GM23338 (cell line): ENCODE measurements around the gene ASB3.

Source experiments
- CREB1 ChIP-seq: fragments of 250-450 bp; sonication (Bioruptor Pico); IDR thresholded peaks from 2 replicates; pipeline ENCODE4 v1.5.0; 2020; ENCODE audit warnings: low read depth, mild to moderate bottlenecking, moderate library complexity
- CTCF ChIP-seq, 2 experiments: fragments of 200-600 bp in 1 of 2; sonication (generic) in 1 of 2; conservative IDR thresholded peaks; 2 replicates each; pipeline versions ENCODE4 v1.5.1 to v1.6.1; 2016 to 2017; ENCODE audit warnings: antibody characterized with exemption in 2 of 2, low read depth in 2 of 2, mild to moderate bottlenecking in 2 of 2, moderate library complexity in 1 of 2
- EZH2 ChIP-seq: fragments of 200-600 bp; sonication (generic); IDR thresholded peaks from one replicate; pipeline ENCODE4 v1.8.0; 2017; ENCODE audit warnings: antibody characterized with exemption, mild to moderate bottlenecking, low read depth; ENCODE audit not compliant: unreplicated experiment
- EZH2phosphoT487 ChIP-seq: fragments of 200-600 bp; sonication (generic); IDR thresholded peaks from one replicate; pipeline ENCODE4 v1.8.1; 2018; ENCODE audit warnings: antibody characterized with exemption; ENCODE audit not compliant: unreplicated experiment
- JUNB ChIP-seq: IDR thresholded peaks from one replicate; pipeline ENCODE4 v1.6.1; 2016; ENCODE audit warnings: antibody characterized with exemption; ENCODE audit not compliant: unreplicated experiment
- NANOG ChIP-seq: IDR thresholded peaks from 2 replicates; pipeline ENCODE4 v1.6.1; 2016; ENCODE audit warnings: antibody characterized with exemption, borderline replicate concordance
- POLR2AphosphoS5 ChIP-seq: IDR thresholded peaks from 2 replicates; pipeline ENCODE4 v1.6.1; 2016; ENCODE audit warnings: antibody characterized with exemption, low read depth
- REST ChIP-seq: IDR thresholded peaks from one replicate; pipeline ENCODE4 v1.6.1; 2018; ENCODE audit warnings: antibody characterized with exemption; ENCODE audit not compliant: unreplicated experiment
- STAT1 ChIP-seq: IDR thresholded peaks from one replicate; pipeline ENCODE4 v1.6.1; 2016; ENCODE audit warnings: antibody characterized with exemption; ENCODE audit not compliant: unreplicated experiment
- ZNF331 ChIP-seq: fragments of 250-450 bp; sonication (Bioruptor Pico); IDR thresholded peaks from 2 replicates; pipeline ENCODE4 v1.5.0; 2020; ENCODE audit warnings: low read depth, mild to moderate bottlenecking, moderate library complexity

DNA sequence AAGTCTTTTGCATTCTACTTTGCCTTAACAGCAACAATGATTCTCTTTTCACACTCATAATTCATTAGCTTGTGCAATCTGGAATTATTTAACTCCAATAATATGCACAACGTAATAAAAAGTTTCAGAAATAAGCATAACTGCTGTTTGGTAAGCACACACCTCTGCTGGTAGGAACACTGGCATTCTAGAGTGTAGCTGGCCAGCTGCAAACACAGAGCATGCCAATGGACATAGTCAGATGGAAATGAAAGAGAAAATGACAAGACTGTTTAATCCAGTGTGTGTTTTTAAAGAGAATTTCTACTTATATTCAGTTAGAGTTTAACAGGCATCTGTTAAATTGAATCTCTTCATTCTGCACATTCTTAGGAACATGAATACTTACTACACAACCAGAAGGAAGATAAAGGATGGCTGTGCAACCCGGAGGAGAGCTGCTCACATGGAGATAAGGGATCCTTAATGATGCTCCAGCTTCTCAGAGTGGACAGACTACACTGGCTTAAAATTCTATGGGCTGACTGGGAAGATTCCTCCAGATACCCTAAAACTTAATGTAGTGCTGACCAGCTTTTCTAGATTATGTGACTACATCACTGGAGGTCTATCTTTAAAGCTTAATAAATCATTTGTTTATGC lies 113.8 kb downstream of the ASB3 start:
- TF ChIP-seq CTCF (conservative IDR thresholded peaks at IDR 0.05; ENCODE audit: low read depth in 2 of 2), result no peak
- no peak for TF ChIP-seq POLR2AphosphoS5
- no peak for TF ChIP-seq EZH2
- no peak for TF ChIP-seq STAT1
- TF ChIP-seq REST, result no peak
- TF ChIP-seq ZNF331 (CRISPR knock-in tag), result no peak
- TF ChIP-seq NANOG, result no peak
- TF ChIP-seq EZH2phosphoT487, result no peak
- no peak for TF ChIP-seq JUNB
- TF ChIP-seq CREB1 (CRISPR knock-in tag), result no peak
